Stimulated activated CD8-positive, alpha-beta memory T cell treated with anti-CD3 and anti-CD28 coated beads, Interleukin-15, amount 100 ng/mL, for 4 hours (primary cell): ENCODE results near the gene PHKA2.

Experiments used
- DNase-seq, 2 donors: peaks; one replicate each; pipeline ENCODE4 v3.0.0-alpha.2; 2020; ENCODE audit warnings: low read depth in 2 of 2

PHKA2 gene

GRCh38 chrX:18974993-18975392 lies 8.9 kb downstream of the PHKA2 start:
- DNase-seq, result no peak

GRCh38 chrX:18973527-18974192 lies 10.3 kb downstream of the PHKA2 start:
- no peak for DNase-seq

- no peak for DNase-seq
Observed at GRCh38 chrX:18971506-18971905, 12.4 kb downstream of the PHKA2 start.

- DNase-seq, result no peak
Observed at GRCh38 chrX:18970465-18970864, 13.4 kb downstream of the PHKA2 start.

- DNase-seq, result no peak
Observed at GRCh38 chrX:18966624-18967023, 17.3 kb downstream of the PHKA2 start.

- DNase-seq, result no peak
Observed at GRCh38 chrX:18964901-18965300, 19.0 kb downstream of the PHKA2 start.

- no peak for DNase-seq
Observed at GRCh38 chrX:18964026-18964425, 19.9 kb downstream of the PHKA2 start.

GRCh38 chrX:18962329-18962728 lies 21.6 kb downstream of the PHKA2 start:
- no peak for DNase-seq

GRCh38 chrX:18961686-18962085 lies 22.2 kb downstream of the PHKA2 start:
- no peak for DNase-seq

- DNase-seq, result no peak
Observed at GRCh38 chrX:18956303-18957032, 27.4 kb downstream of the PHKA2 start.

GRCh38 chrX:18955676-18956075 lies 28.2 kb downstream of the PHKA2 start:
- no peak for DNase-seq

- no peak for DNase-seq
Observed at GRCh38 chrX:18951032-18951431, 32.9 kb downstream of the PHKA2 start.

GRCh38 chrX:18949944-18950301 lies 34.0 kb downstream of the PHKA2 start:
- no peak for DNase-seq

- no peak for DNase-seq
Observed at GRCh38 chrX:18949291-18949943, 34.5 kb downstream of the PHKA2 start.

GRCh38 chrX:18946611-18947010 lies 37.3 kb downstream of the PHKA2 start:
- no peak for DNase-seq

GRCh38 chrX:18946157-18946556 lies 37.8 kb downstream of the PHKA2 start:
- no peak for DNase-seq

GRCh38 chrX:18945483-18945882 lies 38.4 kb downstream of the PHKA2 start:
- DNase-seq, result no peak

- DNase-seq, result no peak
Observed at GRCh38 chrX:18944482-18944881, 39.4 kb downstream of the PHKA2 start.

- DNase-seq, result no peak
Observed at GRCh38 chrX:18941896-18942295, 42.0 kb downstream of the PHKA2 start.

GRCh38 chrX:18938710-18939109 lies 45.2 kb downstream of the PHKA2 start:
- DNase-seq, result no peak

GRCh38 chrX:18937173-18937572 lies 46.7 kb downstream of the PHKA2 start:
- DNase-seq, result no peak

GRCh38 chrX:18935893-18936292 lies 48.0 kb downstream of the PHKA2 start:
- no peak for DNase-seq

- DNase-seq, result no peak
Observed at GRCh38 chrX:18934708-18935107, 49.2 kb downstream of the PHKA2 start.
